PC-9 (cell line): ENCODE measurements around the gene C12orf54.

ENCODE experiments used
- EZH2 ChIP-seq: fragments of 200-600 bp; sonication (generic); IDR thresholded peaks from 2 replicates; pipeline ENCODE4 v1.8.0; 2017; ENCODE audit warnings: antibody characterized with exemption, low read depth
- TF ChIP-seq, protein P1 (sequence below): fragments of 200-600 bp; sonication (generic); conservative IDR thresholded peaks from 2 replicates; pipeline ENCODE4 v1.6.1; 2017; ENCODE audit warnings: mixed run types, antibody characterized with exemption, mild to moderate bottlenecking, moderate library complexity

GRCh38 chr12:48486261-48486660 is 4.0 kb downstream of the C12orf54 start:
- TF ChIP-seq, protein P1, sequence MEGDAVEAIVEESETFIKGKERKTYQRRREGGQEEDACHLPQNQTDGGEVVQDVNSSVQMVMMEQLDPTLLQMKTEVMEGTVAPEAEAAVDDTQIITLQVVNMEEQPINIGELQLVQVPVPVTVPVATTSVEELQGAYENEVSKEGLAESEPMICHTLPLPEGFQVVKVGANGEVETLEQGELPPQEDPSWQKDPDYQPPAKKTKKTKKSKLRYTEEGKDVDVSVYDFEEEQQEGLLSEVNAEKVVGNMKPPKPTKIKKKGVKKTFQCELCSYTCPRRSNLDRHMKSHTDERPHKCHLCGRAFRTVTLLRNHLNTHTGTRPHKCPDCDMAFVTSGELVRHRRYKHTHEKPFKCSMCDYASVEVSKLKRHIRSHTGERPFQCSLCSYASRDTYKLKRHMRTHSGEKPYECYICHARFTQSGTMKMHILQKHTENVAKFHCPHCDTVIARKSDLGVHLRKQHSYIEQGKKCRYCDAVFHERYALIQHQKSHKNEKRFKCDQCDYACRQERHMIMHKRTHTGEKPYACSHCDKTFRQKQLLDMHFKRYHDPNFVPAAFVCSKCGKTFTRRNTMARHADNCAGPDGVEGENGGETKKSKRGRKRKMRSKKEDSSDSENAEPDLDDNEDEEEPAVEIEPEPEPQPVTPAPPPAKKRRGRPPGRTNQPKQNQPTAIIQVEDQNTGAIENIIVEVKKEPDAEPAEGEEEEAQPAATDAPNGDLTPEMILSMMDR: no peak
- TF ChIP-seq EZH2: no peak
